SK-N-SH treated with all-trans-retinoic acid at 6 μM for 48 hours (cell line): ENCODE data around the gene ADAMTS18.

Source experiments
- ATAC-seq: fragments of 200-7000 bp; cut with Tn5 transposase; 3 replicates; pipeline ENCODE4 v1.9.1; 2020; ENCODE audit warnings: mild to moderate bottlenecking, moderate library complexity
- ARNTL ChIP-seq: fragments of 450-650 bp; formaldehyde crosslinking; IDR thresholded peaks from 2 replicates; pipeline ENCODE4 v1.5.0; 2020; ENCODE audit warnings: low read depth, mild to moderate bottlenecking, moderate library complexity, borderline replicate concordance
- BACH2 ChIP-seq: fragments of 250-450 bp; sonication (Bioruptor Pico); IDR thresholded peaks from 2 replicates; pipeline ENCODE4 v1.9.0; 2021; ENCODE audit warnings: mild to moderate bottlenecking, borderline replicate concordance
- CREB5 ChIP-seq: fragments of 250-450 bp; sonication (Bioruptor Pico); IDR thresholded peaks from 2 replicates; pipeline ENCODE4 v1.5.1; 2020; ENCODE audit warnings: low read depth, mild to moderate bottlenecking, moderate library complexity
- CSDC2 ChIP-seq: fragments of 250-450 bp; sonication (Bioruptor Pico); IDR thresholded peaks from 2 replicates; pipeline ENCODE4 v1.5.0; 2020; ENCODE audit warnings: mild to moderate bottlenecking, moderate library complexity
- CSRNP3 ChIP-seq: fragments of 250-450 bp; sonication (Bioruptor Pico); IDR thresholded peaks from 2 replicates; pipeline ENCODE4 v1.5.1; 2021; ENCODE audit warnings: mild to moderate bottlenecking, moderate library complexity
- ESRRG ChIP-seq: fragments of 250-450 bp; sonication (Bioruptor Pico); IDR thresholded peaks from 2 replicates; pipeline ENCODE4 v1.6.1; 2021; ENCODE audit warnings: mild to moderate bottlenecking
- GLIS3 ChIP-seq: fragments of 250-450 bp; sonication (Bioruptor Pico); IDR thresholded peaks from 2 replicates; pipeline ENCODE4 v1.5.0; 2020; ENCODE audit warnings: mild to moderate bottlenecking, moderate library complexity
- OSR1 ChIP-seq: fragments of 250-450 bp; sonication (Bioruptor Pico); IDR thresholded peaks from 2 replicates; pipeline ENCODE4 v1.8.0; 2022; ENCODE audit warnings: moderate library complexity, mild to moderate bottlenecking, inconsistent platforms
- PATZ1 ChIP-seq: fragments of 250-450 bp; sonication (Bioruptor Pico); IDR thresholded peaks from 2 replicates; pipeline ENCODE4 v1.8.0; 2020; ENCODE audit warnings: mild to moderate bottlenecking, moderate library complexity, borderline replicate concordance
- POU6F1 ChIP-seq: fragments of 250-450 bp; sonication (Bioruptor Pico); IDR thresholded peaks from 2 replicates; pipeline ENCODE4 v1.8.0; 2021; ENCODE audit warnings: low read depth, mild to moderate bottlenecking, moderate library complexity, borderline replicate concordance
- PPARA ChIP-seq: fragments of 250-450 bp; sonication (Bioruptor Pico); IDR thresholded peaks from 2 replicates; pipeline ENCODE4 v1.5.0; 2020; ENCODE audit warnings: mild to moderate bottlenecking, borderline replicate concordance
- RARB ChIP-seq: fragments of 250-450 bp; sonication (Bioruptor Pico); IDR thresholded peaks from 2 replicates; pipeline ENCODE4 v1.8.0; 2021; ENCODE audit warnings: mild to moderate bottlenecking, moderate library complexity
- TCF4 ChIP-seq: fragments of 250-450 bp; sonication (Bioruptor Pico); IDR thresholded peaks from 2 replicates; pipeline ENCODE4 v1.8.0; 2021; ENCODE audit warnings: mild to moderate bottlenecking, moderate library complexity, borderline replicate concordance
- TOX ChIP-seq: fragments of 250-450 bp; sonication (Bioruptor Pico); IDR thresholded peaks from 2 replicates; pipeline ENCODE4 v1.8.0; 2021; ENCODE audit warnings: mild to moderate bottlenecking, moderate library complexity, borderline replicate concordance
- TSHZ2 ChIP-seq: fragments of 250-450 bp; sonication (Bioruptor Pico); IDR thresholded peaks from 2 replicates; pipeline ENCODE4 v1.5.0; 2020; ENCODE audit warnings: mild to moderate bottlenecking, moderate library complexity
- ZC3H10 ChIP-seq: fragments of 250-450 bp; sonication (Bioruptor Pico); IDR thresholded peaks from 2 replicates; pipeline ENCODE4 v1.5.1; 2021; ENCODE audit warnings: mild to moderate bottlenecking, moderate library complexity
- ZFP3 ChIP-seq: fragments of 250-450 bp; sonication (Bioruptor Pico); IDR thresholded peaks from 2 replicates; pipeline ENCODE4 v1.5.0; 2020; ENCODE audit warnings: mild to moderate bottlenecking, moderate library complexity
- ZNF565 ChIP-seq: fragments of 450-650 bp; formaldehyde crosslinking; conservative IDR thresholded peaks from 2 replicates; pipeline ENCODE4 v1.5.0; 2020; ENCODE audit warnings: low read depth, mild to moderate bottlenecking, moderate library complexity
- ZNF8 ChIP-seq: fragments of 450-650 bp; formaldehyde crosslinking; IDR thresholded peaks from 2 replicates; pipeline ENCODE4 v1.5.0; 2020; ENCODE audit warnings: mild to moderate bottlenecking, moderate library complexity

The ADAMTS18 gene

GRCh38 chr16:77328768-77329167 is 106.1 kb downstream of the ADAMTS18 start (continued):
- no peak for TF ChIP-seq POU6F1 (CRISPR knock-in tag)
- no peak for TF ChIP-seq BACH2 (CRISPR knock-in tag)
- TF ChIP-seq CSRNP3 (CRISPR knock-in tag): no peak
- TF ChIP-seq GLIS3 (CRISPR knock-in tag): no peak

- TF ChIP-seq TOX (no peak), CSRNP3 (CRISPR knock-in tag) (no peak), ZFP3 (CRISPR knock-in tag) (no peak), OSR1 (CRISPR knock-in tag) (no peak), ZNF565 (CRISPR knock-in tag) (no peak), CREB5 (CRISPR knock-in tag) (no peak), BACH2 (CRISPR knock-in tag) (no peak), ARNTL (CRISPR knock-in tag) (no peak), ESRRG (no peak), CSDC2 (CRISPR knock-in tag) (no peak), POU6F1 (CRISPR knock-in tag) (no peak), PATZ1 (CRISPR knock-in tag) (no peak), ZNF8 (CRISPR knock-in tag) (no peak), ZC3H10 (CRISPR knock-in tag) (no peak), PPARA (no peak), TSHZ2 (no peak), TCF4 (CRISPR knock-in tag) (no peak), RARB (CRISPR knock-in tag) (no peak)
- ATAC-seq: no peak
These were observed 106.6 kb downstream of the ADAMTS18 start for GRCh38 chr16:77328274-77328673.
